K562 (cell line): ENCODE data around the gene FASTK. TPM values are rescaled to one million over a fixed set of nuclear protein-coding genes. Genes with fewer than 3 reads are reported as not detected.

Experiments used
- BRD4 ChIP-seq: fragments of 200-600 bp; sonication (generic); IDR thresholded peaks from 2 replicates; pipeline ENCODE4 v1.6.1; 2017; ENCODE audit warnings: inconsistent platforms
- FIP1L1 ChIP-seq: fragments of 200-400 bp; formaldehyde crosslinking; IDR thresholded peaks from 2 replicates; pipeline ENCODE4 v1.6.1; 2018; ENCODE audit warnings: mild to moderate bottlenecking, low read depth, low read length; ENCODE audit not compliant: poor library complexity, severe bottlenecking
- FOXP4 ChIP-seq: sonication (generic); formaldehyde crosslinking; IDR thresholded peaks from 2 replicates; pipeline ENCODE4 v1.8.0; 2022; ENCODE audit warnings: mild to moderate bottlenecking, missing genetic modification reagents, borderline replicate concordance
- HDAC1 ChIP-seq, 2 experiments: fragments of 450-650 bp; IDR thresholded peaks; 2 replicates each; pipeline ENCODE4 v1.6.1; 2016 to 2017; ENCODE audit warnings: inconsistent platforms in 1 of 2, mild to moderate bottlenecking in 1 of 2, moderate library complexity in 1 of 2
- HDAC2 ChIP-seq: fragments of 450-650 bp; IDR thresholded peaks from 2 replicates; pipeline ENCODE4 v1.6.1; 2016; ENCODE audit warnings: mild to moderate bottlenecking
- HINFP ChIP-seq: fragments of 450-650 bp; conservative IDR thresholded peaks from 2 replicates; pipeline ENCODE4 v1.6.1; 2016; ENCODE audit warnings: missing genetic modification characterization, low read depth, mild to moderate bottlenecking, control low read depth, missing compliant biosample characterization
- HNRNPLL ChIP-seq: fragments of 200-400 bp; formaldehyde crosslinking; IDR thresholded peaks from 2 replicates; pipeline ENCODE4 v1.6.1; 2017; ENCODE audit warnings: low read length, low read depth, mild to moderate bottlenecking; ENCODE audit not compliant: poor library complexity, severe bottlenecking
- LCOR ChIP-seq: sonication (generic); formaldehyde crosslinking; IDR thresholded peaks from 2 replicates; pipeline ENCODE4 v1.8.0; 2022; ENCODE audit warnings: mild to moderate bottlenecking, missing genetic modification reagents
- MYNN ChIP-seq, 2 experiments: sonication (generic); formaldehyde crosslinking in 1 of 2; IDR thresholded peaks; 2 replicates each; pipeline versions ENCODE4 v1.5.0 to v1.6.1; 2016 to 2020; ENCODE audit warnings: antibody characterized with exemption in 1 of 2, missing genetic modification reagents in 1 of 2
- NCOR1 ChIP-seq: fragments of 450-650 bp; IDR thresholded peaks from 2 replicates; pipeline ENCODE4 v1.6.1; 2016; ENCODE audit warnings: mild to moderate bottlenecking, moderate library complexity
- NFE2 ChIP-seq: IDR thresholded peaks from 2 replicates; pipeline ENCODE4 v1.6.1; 2014; ENCODE audit warnings: antibody characterized with exemption, low read depth
- POU5F1 ChIP-seq: fragments of 150-350 bp; IDR thresholded peaks from 2 replicates; pipeline ENCODE4 v1.6.1; 2014; ENCODE audit warnings: borderline replicate concordance, low read length, low read depth, mild to moderate bottlenecking; ENCODE audit not compliant: partially characterized antibody
- RUNX1 ChIP-seq: sonication (generic); IDR thresholded peaks from 2 replicates; pipeline ENCODE4 v1.6.1; 2016; ENCODE audit warnings: antibody characterized with exemption, low read depth
- SAFB ChIP-seq: fragments of 200-400 bp; formaldehyde crosslinking; IDR thresholded peaks from 2 replicates; pipeline ENCODE4 v1.6.1; 2017; ENCODE audit warnings: low read depth, low read length, borderline replicate concordance
- TRIM28 ChIP-seq: fragments of 450-650 bp; IDR thresholded peaks from 2 replicates; pipeline ENCODE4 v1.6.1; 2017
- ZFP30 ChIP-seq: fragments of 250-450 bp; sonication (Bioruptor Pico); IDR thresholded peaks from 2 replicates; pipeline ENCODE4 v1.8.0; 2022; ENCODE audit warnings: moderate library complexity, mild to moderate bottlenecking, inconsistent platforms, borderline replicate concordance
- ZFX ChIP-seq: sonication (generic); formaldehyde crosslinking; IDR thresholded peaks from 2 replicates; pipeline ENCODE4 v1.8.0; 2022; ENCODE audit warnings: mild to moderate bottlenecking, missing genetic modification reagents, moderate library complexity
- ZKSCAN3 ChIP-seq: fragments of 250-450 bp; sonication (Bioruptor Pico); IDR thresholded peaks from 2 replicates; pipeline ENCODE4 v1.4.0; 2020
- ZNF408 ChIP-seq: fragments of 250-450 bp; sonication (Bioruptor Pico); IDR thresholded peaks from 2 replicates; pipeline ENCODE4 v1.4.0; 2020; ENCODE audit warnings: low read depth, mild to moderate bottlenecking, moderate library complexity
- ZNF445 ChIP-seq: fragments of 250-450 bp; sonication (Bioruptor Pico); IDR thresholded peaks from 2 replicates; pipeline ENCODE4 v1.4.0; 2020; ENCODE audit warnings: low read depth, mild to moderate bottlenecking, moderate library complexity
- polyA plus RNA-seq, 8 experiments: library from polyadenylated mRNA; depleted of rRNA in 4 of 8; stranded (reverse) in 5 of 8; unstranded in 3 of 8; fragments of >200 nt; fragmentation: Nextera tagmentation in 2 of 8; fragmentation: Illumina TruSeq in 1 of 8; extraction: Ambion mirVana in 2 of 8; extraction: Trizol in 1 of 8; gene quantifications; 2 replicates each; pipeline versions ENCODE4 v1.2.1 to v1.2.3, GENCODE V29; 2011 to 2014; ENCODE audit warnings: inconsistent platforms in 1 of 8, missing spikeins in 1 of 8
- total RNA-seq, 7 experiments: library from RNA; depleted of rRNA in 6 of 7; stranded (reverse); fragments of >200 nt in 6 of 7; fragmentation: Illumina TruSeq in 2 of 7; extraction: Trizol in 2 of 7; gene quantifications; 2 replicates each; pipeline versions ENCODE4 v1.2.1 to v1.2.3, GENCODE V29; 2011 to 2021; ENCODE audit warnings: low replicate concordance in 1 of 7
- TF ChIP-seq, protein P1 (sequence below): fragments of 450-650 bp; IDR thresholded peaks from 2 replicates; pipeline ENCODE4 v1.6.1; 2016; ENCODE audit warnings: missing biosample characterization, missing genetic modification characterization
- TF ChIP-seq, protein P2 (sequence below): fragments of 250-450 bp; sonication (Bioruptor Pico); IDR thresholded peaks from 2 replicates; pipeline ENCODE4 v1.4.0; 2020; ENCODE audit warnings: borderline replicate concordance

FASTK gene
- total and polyA plus RNA-seq, 9 of the 15 experiments (the other 6 are each of a cell fraction or from before 2014, with no cell fraction given), result 0.51 to 150 (median 48.2) TPM

DNA sequence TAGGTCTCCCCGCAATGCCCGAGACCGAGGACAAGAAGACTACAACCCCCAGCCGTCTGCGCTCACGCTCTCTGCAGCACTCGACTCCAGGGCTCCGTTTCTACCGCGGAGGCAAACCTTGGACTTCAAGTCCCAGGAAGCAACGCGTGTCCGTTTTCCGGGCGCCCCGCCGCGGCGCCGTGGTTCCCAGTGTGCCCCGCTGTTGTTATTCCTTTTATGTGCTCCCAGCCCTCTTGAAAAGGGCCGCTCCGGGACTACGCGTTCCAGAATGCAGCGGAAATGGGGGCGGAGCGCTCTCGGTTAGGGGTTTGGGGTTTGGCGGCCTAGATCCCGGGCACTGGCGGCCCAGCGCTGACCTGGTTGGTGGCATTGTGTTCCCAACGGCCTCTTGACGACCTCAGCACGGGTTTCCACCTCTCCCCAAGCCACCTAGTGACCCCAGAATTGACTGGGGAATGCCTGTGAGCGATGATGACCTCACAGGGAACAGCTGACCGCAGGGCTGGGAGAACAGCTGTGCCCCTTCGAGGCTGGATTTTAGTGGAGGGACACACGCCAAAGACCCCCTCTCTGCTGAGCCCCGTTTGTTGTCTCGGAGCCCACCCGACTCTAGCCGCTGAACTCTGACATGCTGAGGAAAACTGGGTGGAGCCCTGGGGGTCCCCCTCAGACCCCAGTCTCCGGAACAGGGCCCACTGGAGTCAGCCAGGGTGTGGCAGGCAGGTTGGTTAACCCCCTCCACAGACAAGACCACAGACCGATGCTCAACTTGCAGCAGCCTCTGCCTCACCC is 22.4 kb downstream of the FASTK start (continued):
- TF ChIP-seq HINFP (tag) (peak; percentile 21; the same call in 1 of the 2 replicates), ZFX (CRISPR knock-in tag) (peak; percentile 94), HNRNPLL (peak; percentile 67), FOXP4 (CRISPR knock-in tag) (no peak), NCOR1 (no peak), MYNN (IDR thresholded peaks at IDR 0.05) (peak; percentile 49; the same call in 1 of the 2 replicates), MYNN (CRISPR knock-in tag; IDR thresholded peaks at IDR 0.05) (no peak), ZKSCAN3 (no peak), BRD4 (no peak), HDAC2 (peak; percentile 82), SAFB (no peak), FIP1L1 (peak; percentile 1), LCOR (CRISPR knock-in tag) (peak; percentile 27; the same call in 1 of the 2 replicates), HDAC1 (IDR thresholded peaks at IDR 0.05) (peak in 1 of 2 experiments; percentile 92; a peak in 2 of 4 replicates), ZFP30 (CRISPR knock-in tag) (no peak), RUNX1 (no peak; the same call in 1 of the 2 replicates), ZNF408 (CRISPR knock-in tag) (no peak), ZNF445 (CRISPR knock-in tag) (no peak), TRIM28 (no peak), POU5F1 (peak; percentile 66), NFE2 (no peak)
- TF ChIP-seq, protein P1, sequence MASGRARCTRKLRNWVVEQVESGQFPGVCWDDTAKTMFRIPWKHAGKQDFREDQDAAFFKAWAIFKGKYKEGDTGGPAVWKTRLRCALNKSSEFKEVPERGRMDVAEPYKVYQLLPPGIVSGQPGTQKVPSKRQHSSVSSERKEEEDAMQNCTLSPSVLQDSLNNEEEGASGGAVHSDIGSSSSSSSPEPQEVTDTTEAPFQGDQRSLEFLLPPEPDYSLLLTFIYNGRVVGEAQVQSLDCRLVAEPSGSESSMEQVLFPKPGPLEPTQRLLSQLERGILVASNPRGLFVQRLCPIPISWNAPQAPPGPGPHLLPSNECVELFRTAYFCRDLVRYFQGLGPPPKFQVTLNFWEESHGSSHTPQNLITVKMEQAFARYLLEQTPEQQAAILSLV (tag), result no peak
- TF ChIP-seq, protein P2, sequence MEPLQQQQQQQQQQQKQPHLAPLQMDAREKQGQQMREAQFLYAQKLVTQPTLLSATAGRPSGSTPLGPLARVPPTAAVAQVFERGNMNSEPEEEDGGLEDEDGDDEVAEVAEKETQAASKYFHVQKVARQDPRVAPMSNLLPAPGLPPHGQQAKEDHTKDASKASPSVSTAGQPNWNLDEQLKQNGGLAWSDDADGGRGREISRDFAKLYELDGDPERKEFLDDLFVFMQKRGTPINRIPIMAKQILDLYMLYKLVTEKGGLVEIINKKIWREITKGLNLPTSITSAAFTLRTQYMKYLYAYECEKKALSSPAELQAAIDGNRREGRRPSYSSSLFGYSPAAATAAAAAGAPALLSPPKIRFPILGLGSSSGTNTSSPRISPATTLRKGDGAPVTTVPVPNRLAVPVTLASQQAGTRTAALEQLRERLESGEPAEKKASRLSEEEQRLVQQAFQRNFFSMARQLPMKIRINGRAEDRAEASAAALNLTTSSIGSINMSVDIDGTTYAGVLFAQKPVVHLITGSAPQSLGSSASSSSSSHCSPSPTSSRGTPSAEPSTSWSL (CRISPR knock-in tag), result 0 out of 2 replicates have a peak, but pooled peaks have one; percentile 73
